Brain pericyte (primary cell): ENCODE results near the gene ZKSCAN7.
"Not testable (repeated sequence)": the region's sequence is repeated elsewhere in the genome, so short reads cannot be mapped to it uniquely, and the experiment has no call there.

Experiments
- DNase-seq: peaks from one replicate; pipeline ENCODE4 v3.0.0-alpha.2; 2012; ENCODE audit warnings: low read depth, low spot score

Gene ZKSCAN7

DNA sequence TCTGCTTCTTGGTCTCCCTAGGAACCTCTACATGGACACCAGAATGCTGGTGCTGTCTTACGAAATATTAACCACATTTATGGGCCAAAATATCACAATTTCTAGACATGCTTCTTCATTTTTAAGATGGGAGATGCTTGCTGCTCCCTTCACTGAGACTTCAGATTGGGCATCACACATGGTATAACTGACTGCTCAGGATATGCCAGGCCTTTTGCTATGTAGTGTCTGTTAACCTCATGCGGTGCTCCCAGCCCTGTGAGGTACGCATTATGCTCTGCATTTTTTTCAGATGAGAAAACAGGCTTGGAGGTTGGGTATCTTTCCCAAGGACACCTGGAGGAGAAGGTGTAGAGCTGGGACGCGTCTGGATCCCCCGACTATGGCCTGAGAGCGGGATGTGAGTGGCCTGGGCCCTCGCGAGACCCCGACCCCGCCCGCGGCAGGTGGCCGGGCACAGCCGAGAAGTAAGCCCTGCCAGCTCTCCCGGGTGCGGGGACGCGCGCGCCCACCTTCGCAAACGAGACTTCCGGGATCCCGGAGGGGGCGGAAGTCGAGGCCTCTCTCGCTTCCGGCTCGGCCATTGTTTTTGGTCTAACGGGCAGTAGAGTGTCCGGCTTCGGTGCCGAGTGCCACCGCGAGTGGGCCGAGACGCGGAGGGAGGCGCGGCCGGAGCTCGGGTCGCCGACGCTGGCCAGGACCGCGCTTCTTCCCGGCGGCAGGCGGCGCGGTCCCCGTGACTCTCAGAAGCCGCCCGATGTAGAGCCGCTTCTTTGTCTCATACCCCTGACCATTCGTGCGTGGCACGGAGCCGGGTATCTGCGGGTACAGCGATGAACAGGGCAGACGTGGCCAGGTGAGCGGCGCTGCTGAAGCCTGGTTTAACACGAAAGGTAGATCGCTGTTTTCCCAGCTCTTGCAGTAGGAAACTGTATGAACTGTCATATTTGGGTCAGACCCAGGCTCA, at the start of gene ZKSCAN7:
TSS of gene ZKSCAN7 (plus strand) at position 568 of the 967 bp plus-strand sequence. CDS start 1,855 bp downstream, outside the sequence.
- peak; percentile 17 for DNase-seq

GRCh38 chr3:44506556-44506955, 48.4 kb upstream of the ZKSCAN7 start:
- no peak for DNase-seq

GRCh38 chr3:44506961-44507360, 48.0 kb upstream of the ZKSCAN7 start:
- DNase-seq: no peak

GRCh38 chr3:44509393-44509921, 45.5 kb upstream of the ZKSCAN7 start:
- no peak for DNase-seq

DNA sequence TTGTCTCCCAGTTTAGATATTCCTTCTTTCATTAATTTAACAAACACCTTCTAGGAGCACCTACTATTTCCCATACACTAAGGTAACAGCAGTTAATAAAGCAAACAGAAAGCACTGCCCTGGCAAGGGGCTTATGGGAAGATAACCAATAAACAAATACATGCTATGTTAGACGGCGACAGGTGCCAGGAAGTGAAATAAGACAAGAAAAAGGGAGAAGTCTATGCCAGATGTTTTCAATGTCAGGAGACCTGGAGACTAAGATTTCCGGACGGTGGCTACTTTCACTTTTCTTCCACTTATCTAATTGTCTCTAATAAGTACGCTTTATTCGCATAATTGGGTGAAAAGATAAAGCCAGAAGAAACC, 45.0 kb upstream of the ZKSCAN7 start:
- no peak for DNase-seq

- no peak for DNase-seq
These were observed 43.8 kb upstream of the ZKSCAN7 start for GRCh38 chr3:44511238-44511566.

DNA sequence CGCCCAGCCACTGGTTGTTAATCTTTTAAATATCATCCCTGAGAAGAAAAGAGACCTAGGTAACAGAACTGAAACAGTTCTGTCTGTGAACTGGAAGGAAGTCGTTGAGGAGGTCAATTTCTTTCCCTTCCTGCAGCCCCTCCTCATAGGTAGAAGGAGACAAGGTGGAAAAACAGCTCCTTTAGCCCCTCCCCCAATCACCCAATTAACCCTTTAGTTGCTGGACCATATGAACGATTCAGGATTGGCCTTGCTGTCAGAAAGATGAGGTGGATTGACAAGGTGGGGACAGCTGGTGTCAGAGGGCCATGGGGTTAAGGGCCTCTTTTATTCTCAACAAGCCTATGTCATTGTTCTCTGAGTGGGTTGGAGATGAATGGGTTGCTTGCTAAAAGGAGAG, 41.5 kb upstream of the ZKSCAN7 start:
- no peak for DNase-seq

- no peak for DNase-seq
These were observed 38.8 kb upstream of the ZKSCAN7 start for GRCh38 chr3:44516230-44516629.

DNA sequence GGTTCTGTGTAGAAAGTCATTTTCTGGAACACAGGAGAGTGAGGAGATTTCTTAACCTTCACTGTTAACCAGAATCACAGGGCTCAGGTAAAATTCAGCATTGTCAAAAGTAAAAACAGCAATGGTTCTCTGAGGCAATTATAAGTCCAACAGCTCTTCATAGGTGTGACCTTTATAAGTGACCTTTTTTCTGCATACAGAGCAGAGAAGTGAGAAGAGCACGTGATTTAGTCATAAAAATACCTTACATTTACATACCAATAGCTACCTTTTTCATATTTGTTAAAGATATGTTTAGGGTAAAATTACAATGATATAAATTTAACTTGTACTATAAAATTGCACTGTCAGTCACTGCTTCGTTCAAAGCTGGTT, 36.2 kb upstream of the ZKSCAN7 start:
- DNase-seq: no peak

GRCh38 chr3:44521721-44522120, 33.3 kb upstream of the ZKSCAN7 start:
- no peak for DNase-seq

DNA sequence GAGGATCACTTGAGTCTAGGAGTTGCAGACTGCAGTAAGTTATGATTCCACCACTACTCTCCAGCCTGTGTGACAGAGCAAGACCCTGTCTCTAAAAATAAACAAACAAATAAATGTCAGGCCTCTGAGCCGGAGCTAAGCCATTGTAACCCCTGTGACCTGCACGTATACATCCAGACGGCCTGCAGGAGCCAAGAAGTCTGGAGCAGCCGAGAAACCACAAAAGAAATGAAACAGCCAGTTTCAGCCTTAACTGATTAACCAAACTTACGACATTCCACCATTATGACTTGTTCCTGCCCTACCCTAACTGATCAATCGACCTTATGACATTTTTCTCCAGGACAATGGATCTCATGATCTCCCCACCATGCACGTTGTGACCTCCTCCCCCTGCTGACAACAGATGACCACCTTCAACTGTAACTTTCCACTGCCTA, 32.5 kb upstream of the ZKSCAN7 start:
- DNase-seq: no peak

DNA sequence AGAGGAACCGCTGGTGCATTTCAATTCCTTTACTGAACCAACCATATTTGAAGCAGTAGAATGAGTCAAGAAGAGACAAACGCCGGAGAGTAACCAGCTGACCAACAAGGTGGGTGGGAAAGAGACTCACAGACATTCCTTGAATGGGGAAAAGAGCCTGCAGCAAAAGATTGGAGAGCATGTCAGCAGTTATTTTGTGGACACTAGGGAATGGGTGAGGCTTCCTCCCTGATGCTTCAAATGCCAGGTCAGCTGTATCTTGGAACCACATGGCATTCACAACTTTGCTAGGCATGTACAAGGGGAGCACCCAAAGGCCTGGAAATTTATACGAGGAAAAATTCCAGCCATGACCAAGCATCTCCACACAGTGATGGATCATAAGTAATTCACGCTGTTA, 29.9 kb upstream of the ZKSCAN7 start:
- DNase-seq: no peak

- DNase-seq: no peak
These were observed 25.1 kb upstream of the ZKSCAN7 start for GRCh38 chr3:44529927-44530326.

GRCh38 chr3:44530911-44531310, 24.1 kb upstream of the ZKSCAN7 start:
- no peak for DNase-seq

DNA sequence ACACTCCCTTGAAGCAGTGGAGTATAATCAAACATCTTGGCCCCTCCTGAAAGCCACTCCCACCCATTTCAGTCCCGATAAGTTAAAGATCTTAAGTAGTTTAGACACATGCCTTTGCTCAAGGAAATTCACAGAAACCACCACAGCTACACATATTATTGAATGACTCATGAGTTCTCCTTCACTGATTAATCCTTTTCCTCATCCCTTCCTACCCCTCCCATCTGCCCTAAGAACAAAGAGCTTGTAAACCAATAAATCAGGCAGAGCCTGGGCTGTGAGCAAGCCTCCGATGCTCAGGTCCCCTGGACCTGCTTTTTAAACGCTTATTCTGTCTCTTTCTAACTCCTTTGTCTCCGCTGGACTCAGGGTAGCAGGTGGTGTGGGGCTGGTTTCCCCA, 20.3 kb upstream of the ZKSCAN7 start:
- not testable (repeated sequence) for DNase-seq

- no peak for DNase-seq
These were observed 19.6 kb upstream of the ZKSCAN7 start for GRCh38 chr3:44535364-44535763.

DNA sequence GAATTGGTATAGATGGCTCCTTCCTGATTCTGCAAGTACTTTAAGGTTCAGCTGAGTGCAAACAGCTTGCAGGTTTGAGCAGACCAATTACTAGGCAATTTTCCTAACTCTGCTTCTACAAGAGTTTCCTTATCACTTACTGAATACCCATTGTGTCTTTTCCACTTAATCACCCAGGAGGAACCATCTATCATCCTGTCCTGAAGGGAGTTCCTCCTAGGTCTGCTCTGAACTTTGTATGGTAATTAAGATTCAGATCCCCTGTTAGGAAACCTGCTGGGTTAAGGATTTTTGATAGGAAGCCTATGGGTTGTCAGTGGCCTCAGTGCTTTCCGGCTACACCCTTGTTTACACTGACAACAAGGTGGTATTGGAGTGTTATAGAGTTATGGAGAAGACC, 10.2 kb upstream of the ZKSCAN7 start:
- not testable (repeated sequence) for DNase-seq

- DNase-seq: no peak
These were observed 730 bp downstream of the ZKSCAN7 start for GRCh38 chr3:44555723-44556122.

- DNase-seq: no peak
These were observed 2.1 kb downstream of the ZKSCAN7 start for GRCh38 chr3:44557074-44557473.

GRCh38 chr3:44561076-44561475, 6.1 kb downstream of the ZKSCAN7 start:
- DNase-seq: no peak

GRCh38 chr3:44562147-44562546, 7.2 kb downstream of the ZKSCAN7 start:
- DNase-seq: no peak

- DNase-seq: no peak
These were observed 13.6 kb downstream of the ZKSCAN7 start for GRCh38 chr3:44568561-44568960.

DNA sequence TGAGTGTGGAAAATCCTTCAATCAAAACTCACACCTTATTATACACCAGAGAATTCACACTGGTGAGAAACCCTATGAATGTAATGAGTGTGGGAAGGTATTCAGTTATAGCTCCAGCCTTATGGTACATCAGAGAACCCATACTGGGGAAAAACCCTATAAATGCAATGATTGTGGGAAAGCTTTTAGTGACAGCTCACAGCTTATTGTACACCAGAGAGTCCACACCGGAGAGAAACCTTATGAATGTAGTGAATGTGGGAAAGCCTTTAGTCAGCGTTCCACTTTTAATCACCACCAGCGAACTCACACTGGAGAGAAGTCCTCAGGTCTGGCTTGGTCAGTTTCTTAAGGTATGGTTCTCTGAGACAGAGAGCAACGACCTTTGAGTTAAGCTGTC, 16.0 kb downstream of the ZKSCAN7 start:
- DNase-seq: no peak
